Pancreas (tissue), 10 donors: ENCODE results near the gene TRPC4. TPM values are rescaled to one million over a fixed set of nuclear protein-coding genes. Genes with fewer than 3 reads are reported as not detected.

Source experiments
- ATAC-seq, 4 donors: fragments of 200-7000 bp; cut with Tn5 transposase; one replicate each; pipeline versions ENCODE4 v1.8.0 to v1.9.1; 2020; ENCODE audit warnings: mild to moderate bottlenecking in 4 of 4, moderate library complexity in 4 of 4
- DNase-seq, 6 donors: peaks; one replicate each; pipeline ENCODE4 v3.0.0-alpha.2; 2020
- FAIRE-seq: peaks from 2 replicates; lab custom pipeline; 2012; peaks lifted over from hg19 to GRCh38; lab: Jason Lieb, UNC
- H3K27ac ChIP-seq, 4 donors: fragments of 200-600 bp; sonication (generic); 1 replicate in 3 of 4; 2 replicates in 1 of 4; pipeline versions ENCODE4 v1.5.0 to v1.8.0; 2020
- H3K27me3 ChIP-seq, 4 donors: fragments of 200-600 bp; one replicate each; pipeline ENCODE4 v1.8.0; 2021
- H3K36me3 ChIP-seq, 3 donors: fragments of 200-600 bp; sonication (generic) in 1 of 3; one replicate each; pipeline versions ENCODE4 v1.5.0 to v1.8.0; 2020 to 2021
- H3K4me1 ChIP-seq, 3 donors: fragments of 200-600 bp; one replicate each; pipeline ENCODE4 v1.8.0; 2021
- H3K4me3 ChIP-seq, 4 donors: fragments of 200-600 bp; sonication (generic) in 2 of 4; one replicate each; pipeline versions ENCODE4 v1.5.0 to v1.8.0; 2020 to 2021
- H3K9me3 ChIP-seq, 4 donors: fragments of 200-600 bp; one replicate each; pipeline ENCODE4 v1.8.0; 2021
- CTCF ChIP-seq, 4 donors: fragments of 200-600 bp; sonication (generic) in 3 of 4; IDR thresholded peaks; one replicate each; pipeline versions ENCODE4 v1.5.0 to v1.8.0; 2021; ENCODE audit warnings: antibody characterized with exemption in 4 of 4
- WGBS, 2 donors: extraction: QIAGEN DNeasy Blood & Tissue Kit; methylation state at CpG; one replicate each; pipeline ENCODE4 v1.1.7; 2013; 5-methylcytosine and 5-hydroxymethylcytosine counted together
- intact Hi-C, 3 donors: fragments of 100-400 bp; cut with DNase I; formaldehyde crosslinking; loops; one replicate each; pipeline versions ENCODE4 v1.11.1 to v1.14.2; 2022
- polyA plus RNA-seq, 2 donors: library from polyadenylated mRNA; stranded (reverse); fragments of 200-250 nt; gene quantifications; one replicate each; pipeline ENCODE4 v1.2.3, GENCODE V29; 2013
- total RNA-seq, 6 donors: library from RNA; stranded (reverse); fragmentation: NEBNext Ultra II Directional in 4 of 6; extraction: Animal tissue kit (Norgen Biotek cat#: 25700) in 4 of 6; gene quantifications; one replicate each; pipeline versions ENCODE4 v1.2.1 to v1.2.4, GENCODE V29; 2021 to 2023
- donor health status: healthy with polysubstance abuse.
- donor health status: DM: no; HTN: no; CAD: no; lungs with moderate emphysema.
- donor health status: DM: no; HTN: no; CAD: no.
- donor health status: control.
- donor health status: control.
- donor health status: Bipolar disorder and iron deficiency.
- donor health status: DM: yes; HTN: yes; CAD: no.
- donor health status: DM: no; HTN: no; CAD: no.
- donor health status: DM: no; HTN: no; CAD: no.
- donor health status: DM: yes; HTN: yes; CAD: no.

The TRPC4 gene
- total and polyA plus RNA-seq, 8 donors: 0.32 to 1.7 (median 0.62) TPM

GRCh38 chr13:37613236-37613635, 256.3 kb downstream of the TRPC4 start:
- no peak for DNase-seq
- no peaks in the 10 kb centered on the region for H3K4me1 ChIP-seq
- FAIRE-seq: no peak
- H3K9me3 ChIP-seq: no peaks in the 10 kb centered on the region
- H3K36me3 ChIP-seq: no peaks in the 10 kb centered on the region
- ATAC-seq: no peak
- H3K27ac ChIP-seq: no peak overlapping the region
- no peak for TF ChIP-seq CTCF (IDR thresholded peaks at IDR 0.05)
- intact Hi-C loops: no loop called here
- H3K27me3 ChIP-seq: no peaks in the 10 kb centered on the region
- no peak overlapping the region for H3K4me3 ChIP-seq
- WGBS, 2 donors: 73 to 81% methylated on average over 3 of the region's 3 CpGs

- Histone ChIP-seq H3K4me1 (no peaks in the 10 kb centered on the region), H3K4me3 (no peak overlapping the region), H3K9me3 (no peaks in the 10 kb centered on the region), H3K27me3 (no peaks in the 10 kb centered on the region), H3K27ac (no peak overlapping the region), H3K36me3 (no peaks in the 10 kb centered on the region)
- intact Hi-C loops: loop anchor here in 2 of 3 donors (10.0 kb wide), 2 partner anchors 504 to 534 kb away; partner anchors contain the start of gene CSNK1A1L (in 1 of the 2)
- FAIRE-seq (no peak), ATAC-seq (no peak), DNase-seq (no peak)
- TF ChIP-seq CTCF (IDR thresholded peaks at IDR 0.05): peak in 1 of 4 donors; percentile 19
- WGBS, 2 donors: 17 to 37% methylated on average over 1 of the region's 1 CpG
These were observed 260.7 kb downstream of the TRPC4 start for GRCh38 chr13:37608750-37609339.

DNA sequence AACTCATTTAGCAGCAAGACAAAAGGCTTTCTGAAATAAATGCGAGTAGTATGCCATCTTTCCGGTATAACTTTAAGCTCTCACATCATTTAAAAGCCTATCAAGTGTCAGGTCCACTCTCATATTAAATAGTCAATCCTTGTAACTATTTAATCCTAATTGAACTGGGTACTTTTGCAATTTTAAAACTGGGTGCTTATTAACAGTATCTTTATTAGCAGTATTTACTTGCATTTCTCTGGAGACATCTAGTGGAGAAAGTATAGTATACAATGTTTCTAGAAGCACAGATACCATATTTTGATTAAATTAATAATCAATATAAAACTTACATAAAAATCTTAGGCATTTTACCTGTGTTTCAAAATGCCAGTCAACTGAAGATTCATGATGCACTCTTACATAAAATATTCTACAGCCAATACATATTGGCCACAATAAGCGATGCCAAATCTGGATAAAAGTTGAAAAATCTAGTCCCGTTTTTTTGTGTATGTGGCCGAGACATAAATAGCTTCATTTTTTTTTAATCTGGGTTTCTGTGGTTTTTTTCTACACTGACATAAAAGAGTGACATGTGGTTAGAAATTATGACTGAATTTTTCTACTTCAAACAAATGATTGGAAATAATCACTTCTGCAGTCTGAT, 266.7 kb downstream of the TRPC4 start:
- H3K4me1 ChIP-seq: no peaks in the 10 kb centered on the region
- no peaks in the 10 kb centered on the region for H3K27me3 ChIP-seq
- DNase-seq (no peak), ATAC-seq (peak in 2 of 4 donors; percentile 44 to 57), FAIRE-seq (no peak)
- H3K27ac ChIP-seq: no peak overlapping the region
- no peaks in the 10 kb centered on the region for H3K9me3 ChIP-seq
- WGBS, 2 donors: 52 to 69% methylated on average over 5 of the region's 5 CpGs
- no peak overlapping the region for H3K4me3 ChIP-seq
- intact Hi-C loops: loop anchor here in 2 of 3 donors (10.0 kb wide), 2 partner anchors 498 to 528 kb away; partner anchors contain the start of gene CSNK1A1L (in 1 of the 2)
- TF ChIP-seq CTCF (IDR thresholded peaks at IDR 0.05): peak in 3 of 4 donors; percentile 15 to 23 (median 20)
- no peaks in the 10 kb centered on the region for H3K36me3 ChIP-seq

- no peaks in the 10 kb centered on the region for H3K36me3 ChIP-seq
- no peak overlapping the region for H3K4me3 ChIP-seq
- no peak for FAIRE-seq
- WGBS, 2 donors: 45 to 61% methylated on average over 3 of the region's 3 CpGs
- intact Hi-C loops: loop anchor here in 2 of 3 donors (10.0 kb wide), 2 partner anchors 497 to 527 kb away; partner anchors contain the start of gene CSNK1A1L (in 1 of the 2)
- no peaks in the 10 kb centered on the region for H3K27me3 ChIP-seq
- H3K9me3 ChIP-seq: no peaks in the 10 kb centered on the region
- no peak for ATAC-seq
- no peak for TF ChIP-seq CTCF (IDR thresholded peaks at IDR 0.05)
- DNase-seq: no peak
- no peaks in the 10 kb centered on the region for H3K4me1 ChIP-seq
- H3K27ac ChIP-seq: no peak overlapping the region
These were observed 267.7 kb downstream of the TRPC4 start for GRCh38 chr13:37601648-37602440.
